Activated CD4-positive, alpha-beta T cell treated with anti-CD3 and anti-CD28 coated beads for 36 hours (primary cell): ENCODE results near the gene PABPC4L. TPM values are rescaled to one million over a fixed set of nuclear protein-coding genes. Genes with fewer than 3 reads are reported as not detected.
"Not testable (repeated sequence)": the region's sequence is repeated elsewhere in the genome, so short reads cannot be mapped to it uniquely, and the experiment has no call there.

Experiments used
- ATAC-seq: fragments of 200-7000 bp; cut with Tn5 transposase; one replicate; pipeline ENCODE4 v1.10.0; 2021; ENCODE audit warnings: mild to moderate bottlenecking, moderate library complexity
- CTCF ChIA-PET: fragments of 350-600 bp; sonication (Branson Sonifier 250); formaldehyde crosslinking; loops from one replicate; lab custom pipeline; 2021; ENCODE audit warnings: antibody characterized with exemption; lab: Charles Lee
- POLR2A ChIA-PET: fragments of 350-600 bp; sonication (Branson Sonifier 250); formaldehyde crosslinking; loops from one replicate; lab custom pipeline; 2021; ENCODE audit warnings: antibody characterized with exemption, inconsistent platforms; lab: Charles Lee
- DNase-seq: peaks from one replicate; pipeline ENCODE4 v3.0.0-alpha.2; 2020
- H3K27ac Mint-ChIP-seq: one replicate; pipeline ENCODE4 v1.8.0; 2021; ENCODE audit warnings: mixed read lengths
- H3K27me3 Mint-ChIP-seq: one replicate; pipeline ENCODE4 v1.8.0; 2021; ENCODE audit warnings: mixed read lengths
- H3K36me3 Mint-ChIP-seq: one replicate; pipeline ENCODE4 v1.8.0; 2021; ENCODE audit warnings: low read depth, mixed read lengths
- H3K4me1 Mint-ChIP-seq: one replicate; pipeline ENCODE4 v1.8.0; 2021; ENCODE audit warnings: mixed read lengths
- H3K4me3 Mint-ChIP-seq: one replicate; pipeline ENCODE4 v1.8.0; 2021; ENCODE audit warnings: mild to moderate bottlenecking, moderate library complexity, mixed read lengths
- H3K9me3 Mint-ChIP-seq: one replicate; pipeline ENCODE4 v1.8.0; 2021; ENCODE audit warnings: low read depth, mixed read lengths
- intact Hi-C, 2 experiments: fragments of 100-400 bp; cut with DNase I in 1 of 2; cut with micrococcal nuclease in 1 of 2; formaldehyde crosslinking; loops; one replicate each; pipeline versions ENCODE4 v1.14.2 to v1.15.1; 2022 to 2024; cut with DNase I, micrococcal nuclease
- total RNA-seq, 2 experiments: library from RNA; stranded (reverse); gene quantifications; one replicate each; pipeline ENCODE4 v1.2.3, GENCODE V29; 2021

PABPC4L gene
- total RNA-seq, result not detected

DNA sequence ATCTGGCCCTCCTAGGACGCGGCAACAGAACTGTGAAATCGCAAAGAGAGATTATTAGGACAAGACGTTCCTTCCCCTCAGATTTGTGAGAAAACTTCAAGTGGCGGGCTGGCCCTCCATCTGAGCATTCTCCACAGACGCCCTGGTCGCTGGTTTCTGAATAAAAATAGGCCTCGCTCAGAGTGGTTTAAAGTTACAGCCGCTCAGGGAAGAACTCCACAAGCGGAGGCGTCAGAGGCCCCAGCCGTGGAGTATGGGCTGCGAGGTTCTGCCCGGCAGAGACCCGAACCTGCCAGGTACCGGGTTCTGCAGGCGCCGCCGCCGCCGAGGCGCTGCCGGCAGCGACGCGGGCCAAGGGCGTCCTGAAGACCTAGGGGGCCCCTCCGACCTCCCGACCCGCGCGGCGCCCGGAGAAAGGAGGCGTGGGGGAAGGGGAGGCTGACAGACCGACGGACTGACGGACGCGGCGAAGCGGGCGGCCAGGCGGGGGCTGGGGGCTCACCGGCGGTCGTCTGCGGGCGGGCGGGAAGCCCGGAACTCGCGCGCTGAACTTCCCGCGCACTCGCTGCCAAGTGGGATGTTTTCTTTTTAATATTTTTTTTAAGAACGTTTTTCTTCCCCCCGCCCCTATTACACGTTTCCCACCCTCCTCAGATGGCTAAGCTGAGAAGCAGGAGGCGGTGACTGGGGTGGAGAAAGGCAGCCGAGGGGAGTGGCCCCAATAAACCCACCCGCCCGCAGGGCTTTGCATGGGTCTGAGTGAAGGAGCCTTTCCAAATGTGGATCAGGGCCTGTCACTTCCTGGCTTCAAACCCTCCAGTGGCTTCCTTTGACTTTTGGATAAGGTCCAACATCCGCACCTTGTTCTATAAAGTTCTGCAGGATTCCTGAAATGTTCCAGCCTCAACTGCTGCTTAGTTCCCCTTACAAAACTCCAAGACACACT is at the start of gene PABPC4L:
PABPC4L (minus strand) TSS at position 574 of the 946 bp plus-strand sequence. CDS start 770 bp downstream, outside the sequence.
- H3K36me3 Mint-ChIP-seq, result no peaks in the 10 kb centered on the region
- peaks cover 9% of the 10 kb centered on the region for H3K27me3 Mint-ChIP-seq
- H3K27ac Mint-ChIP-seq, result no peak within 1 kb of the TSS
- POLR2A ChIA-PET, result no interaction called here
- intact Hi-C loops, result no loop called here
- peaks cover 6% of the 10 kb centered on the region for H3K9me3 Mint-ChIP-seq
- DNase-seq (no peak), ATAC-seq (no peak)
- H3K4me1 Mint-ChIP-seq, result no peaks in the 10 kb centered on the region
- H3K4me3 Mint-ChIP-seq, result no peak within 1 kb of the TSS
- CTCF ChIA-PET, result no interaction called here

DNA sequence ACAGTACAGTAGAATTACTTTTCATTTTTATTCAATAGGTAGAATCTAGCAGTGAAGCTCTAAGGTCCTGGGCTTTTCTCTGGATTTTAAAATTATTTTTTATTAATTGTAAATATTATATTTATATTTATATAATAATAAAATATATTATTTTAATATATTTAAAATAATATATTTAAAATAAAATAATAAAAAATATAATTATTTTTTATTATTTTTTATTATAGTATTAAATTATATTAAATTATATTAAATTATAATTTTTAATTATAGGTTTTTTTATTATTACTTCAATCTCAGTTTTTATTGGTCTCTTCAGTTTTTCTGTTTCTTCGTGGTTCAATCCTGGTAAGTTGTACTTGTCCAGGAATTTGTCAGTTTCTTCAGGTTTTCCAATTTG is 49.7 kb upstream of the PABPC4L start:
- POLR2A ChIA-PET, result no interaction called here
- DNase-seq (no peak), ATAC-seq (no peak)
- Mint-ChIP-seq H3K27ac (no peak overlapping the region), H3K36me3 (no peaks in the 10 kb centered on the region), H3K4me3 (no peak overlapping the region), H3K4me1 (no peaks in the 10 kb centered on the region), H3K9me3 (peaks cover 11% of the 10 kb centered on the region), H3K27me3 (no peaks in the 10 kb centered on the region)
- CTCF ChIA-PET, result no interaction called here
- intact Hi-C loops, result no loop called here

DNA sequence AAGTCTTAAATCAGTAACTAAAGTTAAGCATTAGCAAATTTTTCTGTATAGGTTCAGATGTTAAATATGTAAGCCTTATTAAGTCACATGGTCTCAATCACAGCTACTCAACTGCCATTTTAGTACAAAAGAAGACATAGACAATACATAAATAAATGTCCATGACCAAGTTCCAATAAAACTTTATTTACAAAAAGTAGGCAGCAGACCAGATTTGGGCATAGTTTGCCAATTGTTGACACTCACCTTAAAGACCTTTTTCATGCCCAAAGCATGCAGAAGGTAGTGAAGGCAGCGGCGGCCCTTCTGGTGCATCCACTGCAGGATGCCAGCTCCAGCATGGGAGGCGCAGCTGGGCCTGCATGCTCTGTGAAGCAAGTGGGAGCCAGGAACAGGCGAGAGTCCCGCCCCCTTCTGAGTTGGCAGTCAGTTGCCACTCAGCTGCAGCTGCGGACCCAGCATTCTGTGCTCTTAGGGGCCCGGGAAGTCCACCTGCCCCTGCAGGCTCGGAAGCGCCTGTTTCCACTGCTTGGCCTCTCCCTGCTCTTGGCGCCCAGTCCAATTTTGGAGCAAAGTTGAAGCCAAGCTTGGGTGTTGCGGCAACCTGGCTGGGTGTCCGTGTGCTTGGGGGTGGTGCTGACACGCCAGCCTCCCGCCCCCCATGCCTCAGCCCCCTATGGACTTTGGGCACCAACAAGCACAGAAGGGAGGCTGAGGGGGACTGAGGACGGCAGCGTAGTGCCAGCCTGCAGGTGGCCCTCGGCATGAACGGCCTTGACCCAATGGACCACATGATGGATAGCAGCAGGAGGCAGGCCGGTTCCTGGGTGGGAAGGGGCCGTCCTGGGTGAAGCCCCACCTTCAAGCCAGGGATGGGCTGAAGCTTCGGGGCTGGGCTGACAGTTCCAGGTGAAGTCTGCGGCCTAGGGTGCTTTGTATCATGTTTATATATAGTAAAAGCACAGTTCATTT is 42.4 kb upstream of the PABPC4L start:
- ATAC-seq (no peak), DNase-seq (no peak)
- Mint-ChIP-seq H3K9me3 (peaks cover 7% of the 10 kb centered on the region), H3K4me1 (no peaks in the 10 kb centered on the region), H3K36me3 (no peaks in the 10 kb centered on the region), H3K27me3 (no peaks in the 10 kb centered on the region), H3K4me3 (no peak overlapping the region), H3K27ac (no peak overlapping the region)
- ChIA-PET CTCF (no interaction called here), POLR2A (no interaction called here)
- intact Hi-C loops, result no loop called here

DNA sequence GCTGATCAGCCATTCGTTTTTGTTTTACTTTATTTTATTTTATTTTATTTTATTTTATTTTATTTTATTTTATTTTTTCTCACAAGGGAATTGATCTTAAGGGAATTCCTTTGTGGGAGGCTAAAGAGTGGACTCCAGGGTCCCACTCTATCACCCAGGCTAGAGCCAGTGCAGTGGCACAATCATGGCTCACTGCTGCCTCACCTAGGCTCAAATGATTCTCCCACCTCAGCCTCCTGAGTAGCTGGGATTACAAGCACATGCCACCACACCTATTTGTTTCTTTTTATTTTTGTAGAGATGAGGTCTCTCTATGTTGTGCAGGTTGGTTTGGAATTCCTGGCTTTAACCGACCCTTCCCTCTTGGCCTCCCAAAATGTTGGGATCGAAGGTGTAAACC is 17.5 kb upstream of the PABPC4L start:
- intact Hi-C loops, result no loop called here
- CTCF ChIA-PET, result no interaction called here
- H3K9me3 Mint-ChIP-seq, result peaks cover 13% of the 10 kb centered on the region
- H3K27ac Mint-ChIP-seq, result no peak overlapping the region
- H3K4me1 Mint-ChIP-seq, result no peaks in the 10 kb centered on the region
- POLR2A ChIA-PET, result no interaction called here
- H3K4me3 Mint-ChIP-seq, result no peak overlapping the region
- ATAC-seq (no peak), DNase-seq (no peak)
- H3K27me3 Mint-ChIP-seq, result no peaks in the 10 kb centered on the region
- H3K36me3 Mint-ChIP-seq, result no peaks in the 10 kb centered on the region

DNA sequence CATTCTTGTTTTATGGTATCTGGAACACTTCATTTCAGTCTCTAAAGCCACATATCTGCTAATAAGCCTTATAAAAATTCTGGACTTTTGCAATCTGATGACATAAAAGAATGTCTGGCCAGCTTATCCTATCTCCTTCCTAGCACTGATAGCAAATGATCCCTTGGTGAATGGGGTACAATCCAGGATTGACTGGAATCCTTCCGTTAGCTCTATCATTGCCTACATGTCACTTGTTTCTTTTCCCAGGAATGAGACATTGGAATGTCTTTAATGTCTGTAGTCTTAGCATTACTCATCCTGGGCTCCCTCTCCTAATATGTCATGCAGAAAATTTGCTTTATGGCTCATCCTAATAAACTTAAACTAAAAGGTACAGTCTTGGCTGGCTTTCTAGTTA is 14.8 kb upstream of the PABPC4L start:
- Mint-ChIP-seq H3K4me3 (no peak overlapping the region), H3K36me3 (no peaks in the 10 kb centered on the region), H3K9me3 (peaks cover 12% of the 10 kb centered on the region), H3K4me1 (no peaks in the 10 kb centered on the region), H3K27me3 (no peaks in the 10 kb centered on the region), H3K27ac (no peak overlapping the region)
- DNase-seq (no peak), ATAC-seq (no peak)
- intact Hi-C loops, result no loop called here
- POLR2A ChIA-PET, result no interaction called here
- CTCF ChIA-PET, result no interaction called here

DNA sequence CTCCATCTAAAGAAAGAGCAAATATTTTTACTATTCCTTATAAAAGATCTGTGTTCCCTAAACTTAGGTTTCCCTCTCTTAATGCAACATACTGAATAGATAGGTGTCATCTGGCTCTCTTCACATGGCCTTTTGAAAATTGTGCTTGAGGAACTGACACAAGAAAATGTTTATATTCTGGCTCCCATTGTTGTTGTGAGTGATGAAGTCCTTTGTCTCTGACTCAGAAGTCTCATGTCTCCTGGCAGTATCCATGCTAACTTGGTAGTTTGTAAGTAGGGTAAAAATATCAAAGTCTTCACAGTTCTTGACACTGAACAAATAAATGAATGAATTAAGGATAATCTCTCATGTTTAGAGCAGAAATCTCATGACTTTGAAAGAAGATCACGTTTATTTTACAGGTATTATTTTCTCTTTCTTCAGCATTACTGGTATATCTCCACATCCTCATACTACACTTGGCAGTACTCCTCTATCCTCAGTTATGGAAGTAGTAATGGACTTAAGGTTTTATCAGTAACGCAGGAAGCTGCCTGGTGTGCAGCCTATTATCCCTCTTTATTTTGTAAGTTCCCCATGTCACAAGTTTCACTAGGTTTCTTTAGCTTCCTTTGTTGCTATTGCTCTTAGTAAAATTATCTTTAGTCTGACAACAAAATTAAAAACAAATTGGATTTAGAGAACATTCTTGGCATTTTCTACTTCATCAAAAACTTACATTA is 14.2 kb upstream of the PABPC4L start:
- DNase-seq (no peak), ATAC-seq (no peak)
- CTCF ChIA-PET, result no interaction called here
- no peaks in the 10 kb centered on the region for H3K4me1 Mint-ChIP-seq
- no peaks in the 10 kb centered on the region for H3K27me3 Mint-ChIP-seq
- no peak overlapping the region for H3K4me3 Mint-ChIP-seq
- H3K27ac Mint-ChIP-seq, result no peak overlapping the region
- peaks cover 12% of the 10 kb centered on the region for H3K9me3 Mint-ChIP-seq
- intact Hi-C loops, result no loop called here
- H3K36me3 Mint-ChIP-seq, result no peaks in the 10 kb centered on the region
- POLR2A ChIA-PET, result no interaction called here

DNA sequence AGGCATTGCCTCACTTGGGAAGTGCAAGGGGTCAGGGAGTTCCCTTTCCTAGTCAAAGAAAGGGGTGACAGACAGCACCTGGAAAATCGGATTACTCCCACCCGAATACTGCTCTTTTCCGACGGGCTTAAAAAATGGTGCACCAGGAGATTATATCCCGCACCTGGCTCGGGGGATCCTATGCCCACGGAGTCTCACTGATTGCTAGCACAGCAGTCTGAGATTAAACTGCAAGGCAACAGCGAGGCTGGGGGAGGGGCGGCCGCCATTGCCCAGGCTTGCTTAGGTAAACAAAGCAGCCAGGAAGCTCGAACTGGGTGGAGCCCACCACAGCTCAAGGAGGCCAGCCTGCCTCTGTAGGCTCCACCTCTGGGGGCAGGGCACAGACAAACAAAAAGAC is 6.4 kb upstream of the PABPC4L start:
- DNase-seq, H3K36me3 Mint-ChIP-seq, H3K27ac Mint-ChIP-seq, ATAC-seq, POLR2A ChIA-PET, H3K9me3 Mint-ChIP-seq, H3K27me3 Mint-ChIP-seq, H3K4me1 Mint-ChIP-seq, H3K4me3 Mint-ChIP-seq, CTCF ChIA-PET, intact Hi-C loops: not testable (repeated sequence)

DNA sequence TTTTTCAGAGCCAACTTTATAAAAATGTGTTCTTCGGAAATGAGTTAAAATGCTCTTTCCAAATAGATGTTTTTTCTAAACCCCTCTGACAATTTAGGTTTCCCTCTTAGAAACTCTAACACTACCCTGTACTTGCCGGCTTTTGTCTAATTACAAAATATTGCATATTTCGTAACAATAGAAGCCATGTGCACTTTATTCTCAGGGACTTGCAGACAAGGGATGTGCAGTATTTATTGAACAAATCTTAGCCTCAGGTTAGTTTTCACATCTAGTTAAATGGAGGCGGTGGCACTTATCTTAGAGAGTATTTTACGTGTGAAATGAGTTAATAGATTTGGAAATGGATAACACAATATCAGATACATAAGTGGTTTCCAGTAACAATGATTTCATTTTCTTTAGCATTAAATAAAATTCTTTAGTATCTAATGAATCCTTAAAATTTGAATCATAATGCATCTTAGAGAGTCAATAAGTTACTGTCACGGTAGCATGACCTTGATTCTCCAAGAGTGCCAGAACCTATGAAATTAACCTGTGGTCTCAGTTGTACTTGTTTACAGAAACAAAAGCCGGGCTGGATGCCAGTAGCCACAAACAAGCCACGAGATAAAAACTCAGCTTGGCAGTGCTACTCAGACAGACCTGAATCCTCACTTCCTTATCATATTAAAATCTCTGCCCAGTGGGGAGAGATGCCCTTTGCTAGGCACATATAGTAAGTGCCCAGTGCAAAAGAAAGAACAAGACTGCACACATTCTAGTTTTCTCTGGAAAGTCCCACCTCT is 772 bp upstream of the PABPC4L start:
- Mint-ChIP-seq H3K36me3 (no peaks in the 10 kb centered on the region), H3K4me3 (no peak overlapping the region), H3K27ac (no peak overlapping the region), H3K27me3 (peaks cover 9% of the 10 kb centered on the region), H3K4me1 (no peaks in the 10 kb centered on the region), H3K9me3 (peaks cover 8% of the 10 kb centered on the region)
- POLR2A ChIA-PET, result no interaction called here
- DNase-seq (no peak), ATAC-seq (no peak)
- CTCF ChIA-PET, result no interaction called here
- intact Hi-C loops, result no loop called here

DNA sequence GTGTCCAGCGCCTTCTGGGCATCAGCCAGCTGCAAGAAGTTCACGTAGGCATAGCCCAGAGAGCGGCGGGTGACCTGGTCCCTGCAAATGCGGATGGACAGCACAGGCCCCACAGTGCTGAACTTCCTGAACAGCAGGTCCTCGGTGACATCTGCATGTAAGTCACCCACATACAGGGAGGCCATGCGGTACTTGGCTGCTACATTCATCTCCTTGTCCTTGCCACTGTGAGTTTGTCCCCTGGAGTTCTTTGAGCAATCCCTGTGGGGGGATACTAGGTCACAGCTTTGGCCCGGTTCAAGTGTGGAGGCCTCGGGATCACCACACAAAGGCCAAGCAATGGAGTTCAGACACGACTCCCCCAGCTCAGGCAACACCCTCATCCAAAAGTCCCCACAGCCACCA is 776 bp downstream of the PABPC4L start:
- Mint-ChIP-seq H3K9me3 (peaks cover 6% of the 10 kb centered on the region), H3K4me3 (no peak overlapping the region), H3K4me1 (no peaks in the 10 kb centered on the region), H3K36me3 (no peaks in the 10 kb centered on the region), H3K27ac (no peak overlapping the region), H3K27me3 (peaks cover 9% of the 10 kb centered on the region)
- POLR2A ChIA-PET, result no interaction called here
- intact Hi-C loops, result no loop called here
- CTCF ChIA-PET, result no interaction called here
- DNase-seq, result no peak
- no peak for ATAC-seq

DNA sequence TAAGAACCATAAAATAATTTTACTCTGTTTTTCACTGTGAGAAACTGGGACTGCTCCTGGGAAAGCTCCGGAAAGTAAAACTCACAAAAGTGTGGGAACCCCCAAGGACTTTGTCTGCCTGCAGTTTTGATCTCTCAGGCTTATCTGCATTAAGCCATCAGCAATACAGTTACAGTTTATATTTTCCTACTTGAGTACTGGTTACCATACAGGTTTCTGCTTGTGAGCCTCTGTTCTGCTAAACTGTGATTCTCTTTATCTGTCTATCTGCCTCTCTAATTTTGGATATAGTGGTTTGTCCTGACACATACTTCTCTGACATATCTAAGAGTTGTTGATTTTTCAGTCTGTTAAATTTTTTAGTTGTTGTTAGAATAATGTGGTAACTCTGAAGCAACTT is 11.6 kb downstream of the PABPC4L start:
- no peak overlapping the region for H3K4me3 Mint-ChIP-seq
- H3K4me1 Mint-ChIP-seq, result no peaks in the 10 kb centered on the region
- ChIA-PET POLR2A (no interaction called here), CTCF (no interaction called here)
- no peak for DNase-seq
- no peaks in the 10 kb centered on the region for H3K27me3 Mint-ChIP-seq
- H3K36me3 Mint-ChIP-seq, result no peaks in the 10 kb centered on the region
- intact Hi-C loops, result no loop called here
- peaks cover 19% of the 10 kb centered on the region for H3K9me3 Mint-ChIP-seq
- ATAC-seq, result no peak
- no peak overlapping the region for H3K27ac Mint-ChIP-seq

DNA sequence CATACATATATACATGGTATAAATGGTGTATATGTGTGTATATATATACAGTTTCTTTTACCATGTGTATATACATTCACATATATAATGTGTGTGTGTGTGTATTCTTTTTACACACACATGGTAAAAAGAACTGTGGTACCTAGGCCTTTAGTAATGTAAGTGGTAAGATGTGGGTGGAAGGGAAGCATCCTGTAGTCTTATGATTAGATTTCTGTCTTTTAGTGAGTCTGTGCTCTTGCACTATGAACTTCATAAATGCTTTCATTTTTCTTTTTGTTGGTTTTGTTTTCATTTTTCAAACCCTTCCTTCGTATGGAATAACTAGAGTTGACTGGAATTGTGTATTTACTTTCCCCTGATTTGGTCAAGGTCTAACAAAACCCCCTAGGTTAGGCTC is 12.1 kb downstream of the PABPC4L start:
- no peak overlapping the region for H3K27ac Mint-ChIP-seq
- DNase-seq, result no peak
- no peak overlapping the region for H3K4me3 Mint-ChIP-seq
- intact Hi-C loops, result no loop called here
- no peaks in the 10 kb centered on the region for H3K36me3 Mint-ChIP-seq
- ATAC-seq, result no peak
- H3K27me3 Mint-ChIP-seq, result no peaks in the 10 kb centered on the region
- ChIA-PET POLR2A (no interaction called here), CTCF (no interaction called here)
- no peaks in the 10 kb centered on the region for H3K4me1 Mint-ChIP-seq
- H3K9me3 Mint-ChIP-seq, result peaks cover 22% of the 10 kb centered on the region
